Myocyte (in vitro differentiated cells): ENCODE measurements around the gene TBC1D1. TPM values are rescaled to one million over a fixed set of nuclear protein-coding genes. Genes with fewer than 3 reads are reported as not detected.

Source experiments
- DNase-seq: peaks from one replicate; pipeline ENCODE4 v3.0.0-alpha.2; 2012; ENCODE audit warnings: low read depth
- total RNA-seq: library from RNA; depleted of rRNA; stranded (reverse); fragments of >200 nt; gene quantifications from 2 replicates; pipeline ENCODE4 v1.2.3, GENCODE V29; 2014

The TBC1D1 gene
- total RNA-seq, 1 donor from 2014 or later, result 194 TPM

- no peak for DNase-seq
Observed at GRCh38 chr4:38140643-38141203, 249.8 kb downstream of the TBC1D1 start.

- no peak for DNase-seq
Observed at GRCh38 chr4:38141808-38142500, 251.1 kb downstream of the TBC1D1 start.

GRCh38 chr4:38144031-38144430 is 253.1 kb downstream of the TBC1D1 start:
- no peak for DNase-seq

GRCh38 chr4:38145033-38145678 is 254.3 kb downstream of the TBC1D1 start:
- DNase-seq, result no peak

GRCh38 chr4:38145741-38146140 is 254.9 kb downstream of the TBC1D1 start:
- no peak for DNase-seq

GRCh38 chr4:38146383-38146782 is 255.5 kb downstream of the TBC1D1 start:
- DNase-seq, result no peak

GRCh38 chr4:38149472-38149996 is 258.6 kb downstream of the TBC1D1 start:
- no peak for DNase-seq

GRCh38 chr4:38149997-38150671 is 259.2 kb downstream of the TBC1D1 start:
- peak; percentile 49 for DNase-seq

- no peak for DNase-seq
Observed at GRCh38 chr4:38150766-38151165, 259.9 kb downstream of the TBC1D1 start.

GRCh38 chr4:38151873-38152272 is 261.0 kb downstream of the TBC1D1 start:
- no peak for DNase-seq

GRCh38 chr4:38152305-38152704 is 261.4 kb downstream of the TBC1D1 start:
- no peak for DNase-seq

GRCh38 chr4:38152721-38153386 is 262.0 kb downstream of the TBC1D1 start:
- DNase-seq, result peak; percentile 67

GRCh38 chr4:38153387-38153760 is 262.5 kb downstream of the TBC1D1 start:
- no peak for DNase-seq

- no peak for DNase-seq
Observed at GRCh38 chr4:38154252-38154651, 263.4 kb downstream of the TBC1D1 start.

- DNase-seq, result peak; percentile 81
Observed at GRCh38 chr4:38154681-38155588, 264.1 kb downstream of the TBC1D1 start.

- no peak for DNase-seq
Observed at GRCh38 chr4:38155589-38156294, 264.9 kb downstream of the TBC1D1 start.

- DNase-seq, result no peak
Observed at GRCh38 chr4:38157592-38157991, 266.7 kb downstream of the TBC1D1 start.

GRCh38 chr4:38160487-38161207 is 269.8 kb downstream of the TBC1D1 start:
- DNase-seq, result peak; percentile 68
